Activated CD8-positive, alpha-beta memory T cell treated with anti-CD3 and anti-CD28 coated beads, Interleukin-2, amount 10 ng/mL, durations not matched to agents 7 days and 5 days (primary cell): Measurements from ENCODE around the gene CHRNA10. TPM values are rescaled to one million over a fixed set of nuclear protein-coding genes. Genes with fewer than 3 reads are reported as not detected.

ENCODE experiments used
- ATAC-seq: fragments of 150-1000 bp; cut with Tn5 transposase; one replicate; pipeline ENCODE4 v1.10.0; 2021; ENCODE audit warnings: moderate library complexity
- CTCF ChIA-PET: fragments of 350-600 bp; sonication (Branson Sonifier 250); formaldehyde crosslinking; loops from one replicate; lab custom pipeline; 2021; ENCODE audit warnings: antibody characterized with exemption; lab: Charles Lee
- DNase-seq: peaks from one replicate; pipeline ENCODE4 v3.0.0-alpha.2; 2020
- H3K27ac Mint-ChIP-seq: one replicate; pipeline ENCODE4 v1.8.0; 2021; ENCODE audit warnings: mild to moderate bottlenecking, mixed read lengths
- H3K27me3 Mint-ChIP-seq: one replicate; pipeline ENCODE4 v1.8.0; 2021; ENCODE audit warnings: mixed read lengths
- H3K36me3 Mint-ChIP-seq: one replicate; pipeline ENCODE4 v1.8.0; 2021; ENCODE audit warnings: mild to moderate bottlenecking, mixed read lengths
- H3K4me1 Mint-ChIP-seq: one replicate; pipeline ENCODE4 v1.8.0; 2021; ENCODE audit warnings: mixed read lengths
- H3K4me3 Mint-ChIP-seq: one replicate; pipeline ENCODE4 v1.8.0; 2021; ENCODE audit warnings: mild to moderate bottlenecking, moderate library complexity, mixed read lengths
- H3K9me3 Mint-ChIP-seq: one replicate; pipeline ENCODE4 v1.8.0; 2022; ENCODE audit warnings: low read depth, mixed read lengths
- total RNA-seq, 2 experiments: library from RNA; stranded (reverse); gene quantifications; one replicate each; pipeline ENCODE4 v1.2.3, GENCODE V29; 2021

Gene CHRNA10
- total RNA-seq, 2 experiments from 2014 or later: 2.4 to 2.7 TPM

GRCh38 chr11:3615998-3616397 is 55.2 kb downstream of the CHRNA10 start:
- DNase-seq (no peak), ATAC-seq (no peak)
- no peaks in the 10 kb centered on the region for H3K27me3 Mint-ChIP-seq
- H3K36me3 Mint-ChIP-seq: no peaks in the 10 kb centered on the region
- CTCF ChIA-PET: interaction anchor here (1.6 kb wide), 1 partner anchor 193 kb away, joined by 5 read pairs; the partner anchor contains the start of gene PGAP2
- H3K9me3 Mint-ChIP-seq: peaks cover 3% of the 10 kb centered on the region
- H3K27ac Mint-ChIP-seq: no peak overlapping the region
- H3K4me1 Mint-ChIP-seq: peaks cover 10% of the 10 kb centered on the region
- no peak overlapping the region for H3K4me3 Mint-ChIP-seq

Other genes starting within 250 kb of the CHRNA10 start
- not detected for gene ART5, start 29.4 kb downstream of the CHRNA10 start, total RNA-seq
- not detected for gene ART1, start 26.3 kb downstream of the CHRNA10 start, total RNA-seq
- 100 to 1,000 TPM; 106 to 108 TPM for gene NUP98, start 126.2 kb upstream of the CHRNA10 start, total RNA-seq
- 10 to 100 TPM; 22.7 to 23.5 TPM for gene PGAP2, start 137.2 kb upstream of the CHRNA10 start, total RNA-seq
- 100 to 1,000 TPM; 154 to 163 TPM for gene RHOG, start 169.6 kb upstream of the CHRNA10 start, total RNA-seq
- gene STIM1, start 184.3 kb upstream of the CHRNA10 start, total RNA-seq: 100 to 1,000 TPM in 1 of 2 experiments, 10 to 100 TPM in 1; 83.5 to 104 TPM